GM21825 (cell line): Measurements from ENCODE around the gene PACRGL.
"Not testable (repeated sequence)": the region's sequence is repeated elsewhere in the genome, so short reads cannot be mapped to it uniquely, and the experiment has no call there.

Source experiments
- ATAC-seq: cut with Tn5 transposase; IDR thresholded peaks from one replicate; pipeline ENCODE4 v1.9.1; 2021; ENCODE audit warnings: mild to moderate bottlenecking, moderate library complexity; ENCODE audit not compliant: unreplicated experiment

PACRGL gene

DNA sequence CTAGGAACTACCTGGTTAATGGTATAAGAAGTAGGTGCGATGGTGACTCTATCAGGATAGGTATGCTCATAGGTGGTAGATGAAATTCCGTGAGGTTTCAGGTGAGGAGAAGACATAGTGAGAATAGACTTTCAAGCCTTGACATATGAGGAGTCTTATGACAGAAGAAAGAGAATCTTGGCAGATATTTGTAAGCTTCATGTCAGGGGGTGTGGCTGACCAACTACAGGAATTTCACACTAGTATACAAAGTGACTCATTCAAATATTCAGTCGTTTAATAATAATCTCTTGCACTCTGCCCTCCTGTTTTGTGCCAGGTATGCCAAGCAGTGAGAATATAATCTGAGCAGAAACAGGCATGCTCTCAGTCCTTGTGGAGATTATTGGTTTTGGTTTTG is 22.8 kb downstream of the PACRGL start:
- no peak for ATAC-seq

DNA sequence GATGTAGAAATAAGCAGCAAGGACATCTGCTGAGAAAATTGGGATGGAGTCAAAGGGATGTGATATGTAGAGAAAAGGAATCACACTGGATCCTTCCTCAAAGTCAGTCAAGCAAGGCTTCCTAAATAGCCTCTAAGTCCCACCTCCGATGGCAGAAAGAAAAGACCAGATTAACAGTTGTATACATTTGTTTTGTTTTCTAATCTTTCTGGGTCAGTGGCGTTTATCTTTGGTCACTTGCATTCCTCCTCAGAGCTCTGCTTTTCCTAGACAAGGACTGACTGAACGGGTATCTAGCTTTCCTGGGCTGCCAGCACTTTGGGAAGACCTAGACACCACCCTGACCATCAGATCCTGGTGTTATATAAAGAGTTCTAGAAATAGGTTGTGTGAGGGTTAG is 23.2 kb downstream of the PACRGL start:
- no peak for ATAC-seq

- ATAC-seq, result peak; percentile 75
Measured at GRCh38 chr4:20724915-20725314, 24.7 kb downstream of the PACRGL start.

GRCh38 chr4:20735931-20736330 is 35.7 kb downstream of the PACRGL start:
- ATAC-seq, result no peak

- not testable (repeated sequence) for ATAC-seq
Measured at GRCh38 chr4:20746000-20746399, 45.7 kb downstream of the PACRGL start.

DNA sequence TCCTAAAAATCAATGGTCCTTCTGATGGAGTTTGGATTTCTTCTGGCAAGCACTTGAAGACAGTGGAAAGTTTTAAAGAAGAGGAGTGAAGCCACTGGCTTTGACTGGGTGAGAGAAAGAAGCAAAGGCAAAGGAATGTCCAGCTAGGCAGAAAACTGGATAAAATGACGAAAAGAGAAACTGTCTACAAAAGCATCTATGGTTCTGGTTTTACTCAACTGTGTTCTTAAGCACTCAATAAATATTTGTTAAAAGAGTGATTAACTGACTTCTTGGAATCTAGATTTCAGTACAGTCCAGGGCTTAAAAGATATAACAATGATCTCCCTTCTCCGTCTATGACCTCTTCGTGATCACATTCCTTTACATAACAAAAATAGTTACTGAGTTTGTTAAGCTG is 52.4 kb downstream of the PACRGL start:
- ATAC-seq, result no peak

GRCh38 chr4:20754036-20754435 is 53.8 kb downstream of the PACRGL start:
- no peak for ATAC-seq

- no peak for ATAC-seq
Measured at GRCh38 chr4:20760053-20760452, 59.8 kb downstream of the PACRGL start.

GRCh38 chr4:20761382-20761781 is 61.1 kb downstream of the PACRGL start:
- no peak for ATAC-seq

DNA sequence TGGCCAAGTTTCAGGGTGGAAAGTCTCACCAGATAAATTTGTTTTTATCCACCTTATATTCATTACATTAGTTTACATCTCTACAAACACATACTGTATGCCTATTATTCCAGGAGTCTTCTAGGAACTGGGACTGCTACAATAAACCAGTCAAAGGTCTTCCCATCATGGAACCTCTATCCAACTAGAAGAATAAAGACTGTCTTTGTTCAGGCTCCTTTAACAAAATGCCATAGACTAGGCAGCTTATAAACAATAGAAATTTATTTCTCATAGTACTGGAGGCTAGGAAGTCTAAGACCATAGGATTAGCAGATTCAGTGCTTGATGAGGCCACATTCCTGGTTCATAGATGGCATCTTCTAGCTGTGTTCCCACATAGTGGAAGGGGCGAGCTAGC is 61.6 kb downstream of the PACRGL start:
- ATAC-seq, result no peak

DNA sequence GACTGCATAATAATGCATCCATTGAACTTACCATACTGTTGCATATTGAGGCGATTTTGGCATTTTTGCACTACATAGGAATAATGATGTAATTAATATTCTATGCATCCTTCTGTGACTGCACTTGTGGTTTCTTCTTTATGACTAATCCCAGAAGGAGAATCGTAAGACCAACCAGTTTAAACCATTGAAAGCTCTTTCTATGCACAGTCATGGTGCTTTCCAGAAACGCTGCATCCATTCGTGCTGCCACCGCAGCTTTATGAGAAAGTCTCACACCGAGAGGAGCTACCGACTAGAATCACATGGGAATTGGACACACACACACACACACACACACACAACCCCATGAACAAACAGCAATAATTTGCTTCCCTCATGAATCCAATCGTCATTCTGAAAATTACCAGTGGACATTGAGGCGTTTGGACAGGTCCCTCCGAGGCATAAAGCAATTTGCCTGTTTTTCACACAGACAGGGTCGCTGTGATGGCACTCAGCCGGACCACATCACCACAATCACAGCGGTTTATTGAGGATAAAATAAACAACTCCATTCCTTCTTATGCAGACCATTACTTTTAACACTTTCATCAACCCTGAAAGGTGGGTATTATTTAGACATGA is 64.2 kb downstream of the PACRGL start:
- no peak for ATAC-seq

DNA sequence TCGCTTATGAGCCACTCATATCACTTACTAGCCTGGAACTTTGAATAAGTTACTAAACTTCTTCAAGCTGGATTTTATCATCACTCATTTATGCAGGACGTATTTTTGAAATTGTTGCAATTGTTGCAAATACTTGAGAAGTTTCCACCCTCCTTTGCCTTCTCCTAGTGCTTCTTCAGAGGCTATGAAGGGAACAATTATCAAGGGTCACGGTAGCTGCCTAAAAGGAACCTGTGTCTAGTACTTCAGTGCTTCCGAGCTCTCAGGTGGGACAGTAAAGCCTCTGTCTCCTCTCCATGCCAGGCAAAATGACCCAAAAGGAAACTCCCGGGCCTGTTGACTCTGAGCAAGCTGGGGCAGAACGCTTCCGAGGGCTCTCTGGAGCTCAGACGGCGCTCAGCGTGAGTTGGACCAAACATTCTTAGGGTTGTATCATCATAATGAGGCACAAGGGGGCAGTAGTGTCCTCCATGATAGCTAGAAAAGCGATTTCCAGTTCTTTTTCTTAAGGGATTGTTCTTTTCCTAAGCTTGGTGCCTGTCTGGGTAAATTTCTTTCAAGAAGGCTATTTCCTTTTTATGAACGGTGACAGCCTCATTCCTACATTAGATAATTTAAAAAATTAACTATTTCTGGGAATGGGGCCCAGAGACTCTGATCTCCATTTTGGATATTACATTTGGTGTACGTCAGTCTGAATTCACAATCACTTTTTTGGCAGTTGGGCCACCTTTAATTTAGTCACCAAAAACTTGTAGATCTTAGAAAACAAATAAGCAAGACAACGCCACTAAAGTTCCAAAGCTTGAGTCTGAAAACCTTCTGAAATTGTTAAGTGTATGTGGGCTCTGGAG is 73.1 kb downstream of the PACRGL start:
- ATAC-seq, result peak; percentile 83

- no peak for ATAC-seq
Measured at GRCh38 chr4:20778896-20779295, 78.6 kb downstream of the PACRGL start.

DNA sequence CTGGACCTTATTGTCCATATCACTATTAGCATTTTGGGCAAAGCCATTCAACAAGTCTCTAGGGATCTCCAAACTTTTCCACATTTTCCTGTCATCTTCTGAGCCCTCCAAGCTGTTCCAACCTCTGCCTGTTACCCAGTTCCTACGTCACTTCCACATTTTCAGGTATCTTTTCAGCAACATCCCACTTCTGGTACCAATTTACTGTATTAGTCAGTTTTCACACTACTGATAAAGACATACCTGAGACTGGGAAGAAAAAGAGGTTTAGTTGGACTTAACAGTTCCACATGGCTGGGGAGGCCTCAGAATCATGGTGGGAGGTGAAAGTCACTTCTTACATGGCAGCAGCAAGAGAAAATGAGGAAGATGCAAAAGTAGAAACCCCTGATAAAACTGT is 82.9 kb downstream of the PACRGL start:
- ATAC-seq, result not testable (repeated sequence)

GRCh38 chr4:20787940-20788665 is 87.8 kb downstream of the PACRGL start:
- no peak for ATAC-seq
